Activated T-cell treated with anti-CD3 and anti-CD28 coated beads, Interleukin-2, amount 50 U/mL, for 72 hours (primary cell): ENCODE measurements around the gene ENPP3. TPM values are rescaled to one million over a fixed set of nuclear protein-coding genes. Genes with fewer than 3 reads are reported as not detected.
A peak's percentile ranks its signal among the peaks of the same experiment; 100 is the strongest.

Experiments used
- ATAC-seq, 2 donors: fragments of 150-1000 bp; cut with Tn5 transposase; replicated peaks in 1 of 2; 2 replicates each; pipeline ENCODE4 v1.10.0; 2021; ENCODE audit warnings: moderate library complexity in 2 of 2, mild to moderate bottlenecking in 1 of 2
- DNase-seq, 2 donors: peaks; one replicate each; pipeline ENCODE4 v3.0.0; 2021 to 2022; ENCODE audit warnings: mixed read lengths in 1 of 2
- H3K27ac Mint-ChIP-seq: one replicate; pipeline ENCODE4 v1.8.0; 2022; ENCODE audit warnings: mild to moderate bottlenecking, moderate library complexity, mixed read lengths
- H3K27me3 Mint-ChIP-seq: one replicate; pipeline ENCODE4 v1.8.0; 2022; ENCODE audit warnings: low read depth, mixed read lengths
- H3K36me3 Mint-ChIP-seq, 2 donors: one replicate each; pipeline ENCODE4 v1.8.0; 2022; ENCODE audit warnings: mixed read lengths in 2 of 2, mild to moderate bottlenecking in 1 of 2; ENCODE audit not compliant: insufficient read depth in 2 of 2
- H3K4me1 Mint-ChIP-seq: one replicate; pipeline ENCODE4 v1.8.0; 2022; ENCODE audit warnings: low read depth, mixed read lengths
- H3K4me3 Mint-ChIP-seq, 2 donors: one replicate each; pipeline ENCODE4 v1.8.0; 2022; ENCODE audit warnings: mild to moderate bottlenecking in 2 of 2, mixed read lengths in 2 of 2, moderate library complexity in 2 of 2
- H3K9me3 Mint-ChIP-seq, 2 donors: one replicate each; pipeline ENCODE4 v1.8.0; 2022; ENCODE audit warnings: mixed read lengths in 2 of 2
- total RNA-seq, 2 donors: library from RNA; stranded (reverse); gene quantifications; one replicate each; pipeline ENCODE4 v1.2.3, GENCODE V29; 2022

Gene ENPP3
- total RNA-seq, 2 donors from 2014 or later: 3.6 to 7.4 TPM

DNA sequence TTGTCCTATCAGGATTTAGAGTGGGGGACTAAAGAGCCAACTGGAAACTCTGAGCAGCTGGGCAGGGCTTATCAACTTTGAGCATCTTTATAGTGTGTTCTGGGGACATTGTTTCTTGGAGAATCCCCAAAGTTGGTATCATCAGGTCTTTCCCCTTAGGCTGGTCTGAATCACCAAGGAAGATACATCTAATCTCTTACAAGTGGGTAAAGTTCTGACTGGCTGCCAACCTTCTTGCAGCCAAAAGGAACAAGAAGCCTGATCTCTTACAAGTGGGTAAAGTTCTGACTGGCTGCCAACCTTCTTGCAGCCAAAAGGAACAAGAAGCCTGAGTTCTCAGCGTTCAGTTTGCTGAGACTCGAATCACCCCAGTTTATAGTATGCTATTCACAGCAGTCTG is 7.5 kb upstream of the ENPP3 start:
- H3K27ac Mint-ChIP-seq: peak overlapping the region; percentile 96
- peaks cover 0 to 4% of the 10 kb centered on the region in 2 donors for H3K36me3 Mint-ChIP-seq
- ATAC-seq: peak; percentile 59
- peak overlapping the region; percentile 98 to 100 for H3K4me3 Mint-ChIP-seq
- no peaks in the 10 kb centered on the region for H3K27me3 Mint-ChIP-seq
- peaks cover 48% of the 10 kb centered on the region for H3K4me1 Mint-ChIP-seq
- H3K9me3 Mint-ChIP-seq: no peaks in the 10 kb centered on the region
- peak; percentile 24 to 39 for DNase-seq

DNA sequence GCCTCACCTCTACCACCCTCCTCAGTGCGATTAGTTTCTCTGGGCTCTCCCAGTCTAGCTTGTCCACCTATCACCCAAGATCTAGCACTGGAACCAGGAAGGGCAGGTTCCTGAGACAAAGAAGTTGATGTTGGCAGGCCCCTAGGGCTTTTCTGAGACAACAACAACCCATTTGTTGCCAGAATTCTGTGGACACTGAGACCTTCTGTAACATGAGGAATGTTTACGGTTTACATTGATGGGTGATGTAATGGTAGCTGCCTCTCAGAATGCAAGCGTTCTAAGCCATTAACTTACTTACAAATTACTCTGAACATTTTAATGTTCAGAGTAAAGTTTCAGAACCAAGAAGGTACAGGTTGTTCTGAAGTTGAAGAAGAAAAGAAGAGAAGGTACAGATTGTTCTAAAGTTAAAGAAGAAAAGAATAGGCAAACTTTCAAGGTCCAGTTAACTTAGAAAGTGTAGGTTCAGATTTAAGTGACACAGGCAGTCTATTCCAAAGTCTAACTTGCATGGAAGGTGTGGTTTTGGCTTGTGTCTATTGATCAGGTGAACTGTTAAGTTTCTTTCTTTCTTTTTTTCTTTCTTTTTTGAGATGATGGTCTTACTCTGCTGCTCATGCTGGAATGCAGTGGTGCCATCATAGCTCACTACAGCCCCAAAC is 5.3 kb upstream of the ENPP3 start:
- no peak for DNase-seq
- Mint-ChIP-seq H3K27ac (no peak overlapping the region), H3K36me3 (peaks cover 0 to 4% of the 10 kb centered on the region in 2 donors), H3K9me3 (no peaks in the 10 kb centered on the region), H3K27me3 (no peaks in the 10 kb centered on the region), H3K4me1 (peaks cover 34% of the 10 kb centered on the region), H3K4me3 (no peak overlapping the region)
- ATAC-seq: no peak

DNA sequence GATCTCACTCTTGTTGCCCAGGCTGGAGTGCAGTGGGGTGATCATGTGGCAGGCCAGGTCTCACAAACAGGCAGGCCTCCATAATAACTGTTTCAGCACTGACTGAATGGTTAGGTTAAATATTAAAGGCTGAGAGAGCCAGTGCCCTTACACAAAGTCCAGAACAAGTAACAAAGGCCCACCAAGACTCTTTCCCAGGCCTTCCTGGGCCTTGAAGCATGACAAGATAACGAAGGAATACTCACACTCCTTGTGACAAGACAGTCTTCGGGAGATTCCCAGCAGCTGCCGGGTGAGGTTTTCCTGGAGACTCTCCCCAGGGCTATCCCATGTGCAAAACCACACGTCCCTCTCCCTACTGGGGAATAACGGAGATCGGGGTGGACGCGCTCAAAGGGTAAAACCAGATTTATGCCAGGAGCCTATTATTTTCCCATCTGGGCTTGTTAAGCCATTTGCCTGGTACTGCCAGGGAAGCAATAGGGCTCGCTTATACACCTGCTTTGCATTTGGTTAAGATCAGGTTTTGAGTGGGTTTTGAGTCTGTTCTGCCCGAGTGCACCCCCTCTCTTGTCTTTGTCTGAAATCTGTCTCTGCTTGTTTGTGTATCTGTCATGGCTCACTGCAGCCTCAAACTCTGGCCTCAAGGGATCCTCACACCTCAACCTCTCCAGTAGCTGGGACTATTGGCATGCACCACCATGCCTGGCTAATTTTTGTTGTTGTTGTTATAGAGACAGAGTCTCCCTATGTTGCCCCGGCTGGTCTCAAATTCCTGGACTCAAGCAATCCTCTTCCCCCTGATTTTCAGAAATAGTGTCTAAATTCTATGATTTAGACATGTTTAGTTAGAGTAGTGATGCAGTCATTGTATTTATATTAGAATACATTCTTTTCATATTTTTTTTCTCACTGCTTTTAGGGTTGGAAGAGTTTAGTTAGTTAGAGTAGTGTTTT is 1.4 kb upstream of the ENPP3 start:
- H3K27ac Mint-ChIP-seq: no peak overlapping the region
- H3K9me3 Mint-ChIP-seq: no peaks in the 10 kb centered on the region
- ATAC-seq: no peak
- H3K27me3 Mint-ChIP-seq: no peaks in the 10 kb centered on the region
- H3K4me3 Mint-ChIP-seq: no peak overlapping the region
- peaks cover 12% of the 10 kb centered on the region for H3K4me1 Mint-ChIP-seq
- peaks cover 4% of the 10 kb centered on the region in 2 donors for H3K36me3 Mint-ChIP-seq
- DNase-seq: no peak

DNA sequence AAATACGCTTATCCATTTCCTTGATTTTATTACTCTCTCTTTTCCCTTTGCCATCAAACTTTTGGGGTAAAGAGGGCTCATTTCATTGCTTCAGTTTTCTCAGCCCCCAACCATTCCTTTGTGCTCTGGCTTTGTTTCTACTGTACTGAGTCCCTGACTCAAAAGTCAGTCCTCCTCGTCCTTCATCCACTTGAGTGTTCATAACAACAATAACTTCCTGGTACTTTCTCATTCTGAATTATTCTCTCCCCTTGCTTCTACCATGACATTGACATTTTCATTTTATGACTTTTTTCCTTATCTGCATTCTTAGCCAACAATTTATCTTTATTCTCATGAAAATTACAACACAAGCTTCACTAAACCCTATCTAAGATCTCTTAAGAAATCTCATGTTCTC is 911 bp downstream of the ENPP3 start:
- DNase-seq: no peak
- peak overlapping the region; percentile 23 to 45 for H3K4me3 Mint-ChIP-seq
- H3K9me3 Mint-ChIP-seq: no peaks in the 10 kb centered on the region
- no peaks in the 10 kb centered on the region for H3K27me3 Mint-ChIP-seq
- H3K36me3 Mint-ChIP-seq: peaks cover 4% of the 10 kb centered on the region in 2 donors
- H3K27ac Mint-ChIP-seq: peak overlapping the region; percentile 67
- ATAC-seq: no peak
- peaks cover 7% of the 10 kb centered on the region for H3K4me1 Mint-ChIP-seq

DNA sequence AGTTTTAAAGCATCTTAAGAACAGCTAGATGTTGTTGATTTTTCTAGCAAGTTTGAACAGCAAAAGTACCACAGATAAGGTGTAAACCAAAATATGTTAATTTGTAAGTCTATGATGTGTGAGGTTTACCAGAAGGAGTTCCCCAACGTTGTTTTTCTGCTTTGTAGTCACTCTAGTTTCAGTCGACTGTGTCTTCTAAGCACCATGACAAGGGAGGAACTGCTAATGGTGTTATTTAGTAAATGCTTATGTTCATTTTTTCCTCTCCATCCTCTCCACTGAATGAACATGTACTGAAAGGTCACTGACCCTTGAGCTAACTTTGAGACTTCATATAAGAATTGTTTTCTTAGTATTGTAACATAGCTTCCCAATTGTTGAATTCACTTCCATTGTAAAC is 3.0 kb downstream of the ENPP3 start:
- peak overlapping the region in 1 of 2 donors; percentile 60 for H3K4me3 Mint-ChIP-seq
- peaks cover 7% of the 10 kb centered on the region for H3K4me1 Mint-ChIP-seq
- peak overlapping the region; percentile 85 for H3K27ac Mint-ChIP-seq
- peak; percentile 12 to 32 for DNase-seq
- H3K27me3 Mint-ChIP-seq: no peaks in the 10 kb centered on the region
- ATAC-seq: peak; percentile 95 to 97
- no peaks in the 10 kb centered on the region for H3K9me3 Mint-ChIP-seq
- H3K36me3 Mint-ChIP-seq: peaks cover 4% of the 10 kb centered on the region in 2 donors

GRCh38 chr6:131640576-131640975 is 3.5 kb downstream of the ENPP3 start:
- ATAC-seq (no peak), DNase-seq (no peak)
- H3K4me3 Mint-ChIP-seq: no peak overlapping the region
- no peaks in the 10 kb centered on the region for H3K9me3 Mint-ChIP-seq
- H3K4me1 Mint-ChIP-seq: peaks cover 7% of the 10 kb centered on the region
- peak overlapping the region; percentile 85 for H3K27ac Mint-ChIP-seq
- no peaks in the 10 kb centered on the region for H3K27me3 Mint-ChIP-seq
- peaks cover 4% of the 10 kb centered on the region in 2 donors for H3K36me3 Mint-ChIP-seq

- Mint-ChIP-seq H3K4me3 (no peak overlapping the region), H3K36me3 (peaks cover 4% of the 10 kb centered on the region in 2 donors), H3K9me3 (no peaks in the 10 kb centered on the region), H3K27ac (no peak overlapping the region), H3K27me3 (no peaks in the 10 kb centered on the region), H3K4me1 (peaks cover 7% of the 10 kb centered on the region)
- ATAC-seq: no peak
- no peak for DNase-seq
Measured at GRCh38 chr6:131641554-131641953, 4.5 kb downstream of the ENPP3 start.

- DNase-seq: no peak
- ATAC-seq: no peak
- Mint-ChIP-seq H3K4me1 (peaks cover 7% of the 10 kb centered on the region), H3K27ac (no peak overlapping the region), H3K27me3 (no peaks in the 10 kb centered on the region), H3K4me3 (no peak overlapping the region), H3K9me3 (no peaks in the 10 kb centered on the region), H3K36me3 (peaks cover 4% of the 10 kb centered on the region in 2 donors)
Measured at GRCh38 chr6:131642565-131642964, 5.5 kb downstream of the ENPP3 start.

DNA sequence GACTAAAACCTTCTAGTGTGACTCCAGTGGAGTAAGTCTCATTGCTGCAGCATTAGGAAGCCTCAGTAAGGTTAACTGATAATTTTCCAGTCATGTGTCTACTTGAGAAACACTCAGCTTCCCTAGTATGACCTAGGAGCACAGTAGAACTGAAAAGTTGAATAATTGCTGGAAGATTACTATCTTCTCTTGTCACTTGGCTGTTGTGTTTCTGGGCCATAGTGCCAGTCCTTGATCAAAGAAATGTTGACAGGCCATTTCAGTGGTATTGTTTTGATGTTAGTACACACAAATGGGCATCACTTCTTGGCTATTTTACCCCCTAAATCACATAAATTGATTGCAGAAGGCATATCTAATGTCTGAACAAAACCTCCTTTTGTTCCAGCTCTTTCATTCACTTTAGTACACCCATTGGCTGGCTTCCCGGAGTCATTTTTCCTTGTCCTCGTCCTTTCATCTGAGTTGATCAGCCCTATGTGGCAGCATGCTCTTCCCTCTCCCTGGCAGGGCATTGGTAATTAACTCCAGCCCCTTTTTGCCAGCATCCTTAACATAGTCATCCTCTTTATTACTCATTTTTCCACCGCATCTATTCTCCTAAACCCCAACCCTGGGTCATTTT is 6.0 kb downstream of the ENPP3 start:
- no peak overlapping the region for H3K27ac Mint-ChIP-seq
- no peaks in the 10 kb centered on the region for H3K9me3 Mint-ChIP-seq
- H3K27me3 Mint-ChIP-seq: no peaks in the 10 kb centered on the region
- peak in 1 of 2 donors; percentile 32 for ATAC-seq
- no peak overlapping the region for H3K4me3 Mint-ChIP-seq
- H3K36me3 Mint-ChIP-seq: peaks cover under 1 to 2% of the 10 kb centered on the region in 2 donors
- DNase-seq: no peak
- peaks cover 3% of the 10 kb centered on the region for H3K4me1 Mint-ChIP-seq

- Mint-ChIP-seq H3K27me3 (no peaks in the 10 kb centered on the region), H3K4me3 (no peak overlapping the region), H3K4me1 (no peaks in the 10 kb centered on the region), H3K27ac (no peak overlapping the region), H3K9me3 (no peaks in the 10 kb centered on the region), H3K36me3 (peaks cover 0 to under 1% of the 10 kb centered on the region in 2 donors)
- ATAC-seq (no peak), DNase-seq (no peak)
Measured at GRCh38 chr6:131643855-131644460, 6.9 kb downstream of the ENPP3 start.

- Mint-ChIP-seq H3K9me3 (no peaks in the 10 kb centered on the region), H3K27ac (no peak overlapping the region), H3K4me3 (no peak overlapping the region), H3K4me1 (no peaks in the 10 kb centered on the region), H3K36me3 (no peaks in the 10 kb centered on the region), H3K27me3 (no peaks in the 10 kb centered on the region)
- DNase-seq: no peak
- ATAC-seq: no peak
Measured at GRCh38 chr6:131644921-131645320, 7.8 kb downstream of the ENPP3 start.

DNA sequence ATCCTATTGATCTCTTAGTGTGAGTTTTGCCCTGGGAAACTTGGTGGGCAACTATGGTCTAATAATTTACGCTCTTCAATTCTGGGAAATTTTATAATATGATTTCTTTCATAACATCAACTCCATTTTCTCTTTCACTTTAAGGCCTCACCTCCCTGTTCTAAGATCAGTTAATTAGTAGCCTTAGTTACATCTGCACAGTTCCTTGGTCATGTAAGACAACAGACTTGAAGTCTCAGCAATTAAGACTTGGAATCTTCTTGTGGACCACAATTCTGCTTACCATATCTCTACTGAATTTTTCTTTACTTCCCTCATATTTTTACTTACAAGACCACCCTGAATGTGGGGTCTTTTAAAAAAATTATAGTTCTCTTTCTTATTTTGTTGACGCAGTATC is 8.7 kb downstream of the ENPP3 start:
- Mint-ChIP-seq H3K27ac (no peak overlapping the region), H3K27me3 (no peaks in the 10 kb centered on the region), H3K4me3 (no peak overlapping the region), H3K36me3 (no peaks in the 10 kb centered on the region), H3K9me3 (no peaks in the 10 kb centered on the region), H3K4me1 (no peaks in the 10 kb centered on the region)
- ATAC-seq (no peak), DNase-seq (no peak)

DNA sequence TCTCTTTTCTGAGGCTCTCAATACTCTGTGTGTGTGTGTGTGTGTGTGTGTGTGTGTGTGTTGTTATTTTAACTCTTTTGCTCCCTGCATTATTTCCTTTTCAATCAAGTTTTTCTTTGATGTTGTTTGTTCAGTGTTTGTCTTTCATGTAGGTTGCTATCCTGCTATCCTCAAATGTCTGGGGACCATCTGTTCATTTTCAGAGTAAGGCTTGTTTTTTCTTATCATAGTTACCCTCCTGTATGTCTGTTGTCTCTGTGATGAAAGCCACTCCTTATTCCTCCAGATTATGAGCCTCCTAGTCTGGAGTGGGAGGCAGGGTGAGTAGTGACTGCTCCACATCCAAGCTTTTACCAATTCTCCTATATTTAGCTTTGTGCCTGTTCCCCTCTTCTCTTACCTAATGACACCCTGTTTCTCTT is 9.2 kb downstream of the ENPP3 start:
- ATAC-seq (no peak), DNase-seq (no peak)
- no peaks in the 10 kb centered on the region for H3K27me3 Mint-ChIP-seq
- no peaks in the 10 kb centered on the region for H3K9me3 Mint-ChIP-seq
- no peak overlapping the region for H3K27ac Mint-ChIP-seq
- H3K4me3 Mint-ChIP-seq: no peak overlapping the region
- no peaks in the 10 kb centered on the region for H3K36me3 Mint-ChIP-seq
- no peaks in the 10 kb centered on the region for H3K4me1 Mint-ChIP-seq
